Measurements from ENCODE around the gene GLUD1.
"Not testable (repeated sequence)": the region's sequence is repeated elsewhere in the genome, so short reads cannot be mapped to it uniquely, and the experiment has no call there.

Gene GLUD1

GRCh38 chr10:87094373-87095235 lies at the start of gene GLUD1, which contains the start of gene SHLD2:
Gene GLUD1, minus strand, starts transcription at chr10:87094843. Its CDS starts 74 bp downstream, at chr10:87094769.
Gene SHLD2, plus strand, starts transcription at chr10:87095206. Its CDS starts 56,149 bp downstream, at chr10:87151355.
- peak; percentile 94 for DNase-seq

GRCh38 chr10:87143109-87143418 lies 48.4 kb upstream of the GLUD1 start:
- DNase-seq, result not testable (repeated sequence)

- peak; percentile 20 for DNase-seq
Observed at GRCh38 chr10:87142230-87143108, 47.8 kb upstream of the GLUD1 start.

DNA sequence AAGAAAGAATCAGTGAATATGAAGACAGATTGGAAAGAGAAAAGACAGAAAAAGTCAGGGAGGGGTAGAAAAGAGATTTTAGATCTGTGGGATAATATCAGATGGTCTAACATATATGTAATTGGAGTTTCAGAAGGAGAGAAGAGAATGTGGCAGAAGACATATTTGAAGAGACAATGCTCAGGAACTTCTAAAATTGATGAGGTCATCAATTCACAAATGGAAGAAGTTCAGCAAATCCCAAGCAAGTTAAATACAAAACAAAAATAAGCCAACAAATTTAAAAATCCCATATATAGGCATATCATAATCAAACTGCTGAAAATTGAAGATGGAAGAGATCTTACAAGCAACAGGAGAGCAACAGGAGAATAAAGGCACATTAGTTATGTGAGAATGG lies 42.8 kb upstream of the GLUD1 start:
- not testable (repeated sequence) for DNase-seq

- DNase-seq, result not testable (repeated sequence)
Observed at GRCh38 chr10:87134440-87134839, 39.8 kb upstream of the GLUD1 start.

DNA sequence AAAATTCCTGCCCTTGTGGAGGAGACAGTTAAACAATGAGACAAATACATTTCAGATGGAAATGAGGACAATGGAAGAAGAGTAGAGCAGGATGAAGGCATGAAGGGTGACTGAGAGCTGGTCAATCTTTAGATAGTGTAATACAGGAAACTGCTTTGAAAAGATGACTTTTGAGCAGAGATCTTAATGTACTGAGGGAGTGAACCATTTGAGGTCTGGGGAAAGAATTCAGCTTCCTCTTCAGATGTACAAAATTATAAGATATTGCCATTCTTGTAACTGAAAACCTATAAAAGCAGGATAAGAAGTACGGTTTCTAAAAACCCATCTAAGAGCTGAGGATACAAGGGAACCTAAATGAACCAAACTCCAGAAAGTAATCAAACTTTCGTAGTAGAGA lies 39.3 kb upstream of the GLUD1 start:
- DNase-seq, result not testable (repeated sequence)

DNA sequence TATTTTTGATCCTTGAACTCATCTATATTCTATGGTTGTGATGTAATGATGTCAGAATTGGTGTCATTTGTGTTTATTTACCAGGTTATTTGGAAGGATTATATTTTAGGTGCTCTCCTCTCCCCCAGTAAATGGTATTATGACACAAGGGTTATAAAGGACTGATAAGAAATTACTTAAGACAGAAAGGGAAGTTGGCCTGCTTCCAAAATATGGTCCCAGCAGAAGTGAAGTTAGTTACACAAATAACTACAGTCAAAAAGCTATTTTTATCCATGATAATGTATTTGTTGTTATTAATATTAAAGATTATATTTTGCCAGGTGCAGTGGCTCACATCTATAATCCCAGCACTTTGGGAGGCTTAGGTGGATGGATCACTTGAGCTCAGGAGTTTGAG lies 37.5 kb upstream of the GLUD1 start:
- not testable (repeated sequence) for DNase-seq

- DNase-seq, result not testable (repeated sequence)
Observed at GRCh38 chr10:87127607-87128156, 33.0 kb upstream of the GLUD1 start.

GRCh38 chr10:87127048-87127447 lies 32.4 kb upstream of the GLUD1 start:
- DNase-seq, result not testable (repeated sequence)

- DNase-seq, result not testable (repeated sequence)
Observed at GRCh38 chr10:87123351-87123750, 28.7 kb upstream of the GLUD1 start.

- not testable (repeated sequence) for DNase-seq
Observed at GRCh38 chr10:87119029-87119428, 24.4 kb upstream of the GLUD1 start.

DNA sequence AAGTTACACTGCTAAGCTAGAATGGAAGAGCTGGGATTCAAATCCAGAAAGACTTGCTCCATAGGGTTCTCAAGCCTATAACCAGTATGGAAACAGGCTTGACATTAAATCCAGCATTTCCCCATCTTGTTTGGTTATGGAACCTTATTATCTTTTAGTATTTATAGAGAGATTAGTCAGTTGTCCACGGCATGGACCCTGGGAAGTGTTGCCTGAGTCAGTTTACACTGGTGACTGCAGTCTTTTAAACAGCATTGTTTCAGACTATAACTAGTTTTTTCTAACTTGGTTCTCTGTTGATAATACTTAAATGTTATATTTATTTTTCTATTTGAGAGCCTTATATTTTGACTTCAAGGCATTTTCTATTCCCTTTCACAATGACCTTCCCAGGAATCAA lies 23.5 kb upstream of the GLUD1 start:
- DNase-seq, result not testable (repeated sequence)

DNA sequence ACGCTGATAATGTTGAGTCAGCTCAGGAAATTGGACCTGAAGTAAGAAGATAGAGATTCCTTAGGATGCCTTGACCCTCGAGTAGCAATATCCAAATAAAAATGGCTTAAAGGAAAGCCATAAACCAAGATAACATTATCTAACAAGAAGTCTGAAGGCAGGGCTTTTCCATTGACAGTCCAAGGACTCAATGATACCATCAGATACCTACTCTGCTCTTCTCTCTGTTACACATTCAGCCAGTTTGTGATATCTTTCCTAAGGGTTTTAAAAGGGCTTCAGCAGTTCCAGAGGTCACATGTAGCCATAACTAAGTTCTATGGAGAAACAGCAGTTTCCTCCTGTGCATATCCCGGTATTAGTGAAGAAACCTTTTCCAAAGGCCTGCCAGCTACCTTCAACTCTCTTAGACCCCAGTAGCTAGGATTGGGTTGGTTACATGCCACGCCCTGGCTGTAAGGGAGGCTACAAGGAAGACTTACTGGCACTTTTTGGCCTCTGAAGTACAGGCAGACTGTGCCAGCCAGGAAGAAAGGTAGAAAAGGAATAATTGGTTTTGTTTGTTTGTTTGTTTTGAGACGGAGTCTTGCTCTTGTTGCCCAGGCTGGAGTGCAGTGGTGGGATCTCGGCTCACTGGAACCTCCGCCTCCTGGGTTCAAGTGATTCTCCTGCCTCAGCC lies 10.9 kb upstream of the GLUD1 start:
- DNase-seq, result no peak

DNA sequence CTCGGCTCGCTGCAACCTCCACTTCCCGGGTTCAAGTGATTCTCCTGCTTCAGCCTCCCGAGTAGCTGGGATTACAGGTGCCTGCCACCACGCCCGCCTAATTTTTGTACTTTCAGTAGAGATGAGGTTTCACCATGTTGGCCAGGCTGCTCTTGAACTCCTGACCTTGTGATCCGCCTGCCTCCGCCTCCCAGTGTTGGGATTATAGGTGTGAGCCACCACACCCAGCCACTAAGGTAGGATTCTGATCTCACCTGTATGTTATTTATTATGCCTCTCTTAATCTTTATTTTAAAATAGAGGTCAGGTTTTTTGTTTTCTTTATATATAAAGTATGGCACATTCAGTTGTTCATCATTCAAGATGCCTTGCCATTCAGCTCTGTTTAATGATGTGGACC lies 10.1 kb upstream of the GLUD1 start:
- DNase-seq, result not testable (repeated sequence)

GRCh38 chr10:87101996-87102395 lies 7.4 kb upstream of the GLUD1 start:
- no peak for DNase-seq

DNA sequence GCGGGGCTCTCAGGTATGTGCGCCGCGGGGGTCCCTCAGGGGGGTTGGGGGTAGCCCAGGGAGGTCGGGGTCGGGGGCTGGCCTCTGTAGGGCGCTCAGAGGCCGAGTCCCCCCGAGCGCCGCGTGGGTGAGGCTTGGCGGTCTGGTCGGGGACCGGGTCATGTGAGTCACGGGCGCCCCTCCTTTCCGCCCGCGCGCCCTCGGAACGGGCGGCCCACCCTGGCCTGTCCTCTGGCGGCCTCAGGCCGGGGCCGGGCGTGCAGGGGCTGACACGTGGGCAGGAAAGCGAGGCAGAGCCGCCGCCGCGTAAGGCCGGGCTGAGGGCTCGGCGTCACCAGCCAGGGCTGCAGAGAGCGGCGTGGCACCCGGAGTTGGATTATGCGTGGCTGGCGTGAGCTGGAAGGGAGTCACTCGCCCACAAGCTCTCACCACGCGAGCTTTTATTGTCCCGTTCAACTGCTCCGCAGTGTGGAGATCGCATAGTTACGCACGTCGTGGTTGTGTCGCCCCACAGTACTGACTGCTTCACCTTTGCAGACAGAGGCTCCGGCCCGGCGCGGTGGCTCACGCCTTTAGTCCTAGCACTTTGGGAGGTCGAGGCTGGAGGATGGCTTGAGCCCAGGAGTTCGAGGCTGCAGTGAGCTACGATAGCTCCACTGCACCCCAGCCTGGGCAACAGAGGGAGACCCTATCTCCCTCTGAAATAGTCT lies 748 bp upstream of the GLUD1 start:
- DNase-seq, result peak; percentile 89

GRCh38 chr10:87093632-87094372 lies 841 bp downstream of the GLUD1 start:
- peak; percentile 76 for DNase-seq

DNA sequence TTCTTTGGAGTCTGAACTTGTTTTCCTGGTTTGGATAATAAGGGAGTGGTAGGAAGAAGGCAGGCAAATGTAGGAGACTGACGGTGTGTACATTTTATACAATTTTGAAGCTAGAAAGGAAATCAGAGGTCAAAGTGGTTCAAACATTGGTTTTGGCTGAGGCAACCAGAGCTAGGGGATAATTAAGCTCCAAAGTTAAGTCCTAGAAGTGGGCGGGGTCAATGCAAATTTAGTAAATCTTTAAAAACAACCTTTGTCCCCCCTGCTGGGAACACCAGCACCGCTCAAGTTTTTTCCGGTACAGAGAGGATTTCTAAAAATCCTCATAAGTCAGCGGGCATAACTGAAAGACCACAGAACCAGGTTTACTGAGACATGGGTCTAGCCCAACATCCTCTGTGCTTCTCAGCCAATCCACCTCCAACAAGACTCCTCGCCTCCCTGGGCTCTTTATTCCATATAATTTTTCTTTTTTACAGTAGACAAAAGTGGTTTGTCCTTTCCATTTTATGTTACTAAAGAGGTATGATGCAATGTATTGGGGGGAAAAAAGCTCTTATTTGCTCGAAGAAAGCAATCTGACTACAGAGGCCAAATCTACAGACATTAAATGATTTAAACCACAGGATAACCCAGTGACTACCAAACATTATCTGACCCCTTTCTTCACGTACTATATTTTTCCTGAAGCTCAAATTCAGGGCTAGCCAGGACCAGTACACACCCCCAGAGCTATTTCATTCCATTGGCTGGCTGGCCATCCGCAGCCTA lies 1.6 kb downstream of the GLUD1 start:
- DNase-seq, result peak; percentile 27

DNA sequence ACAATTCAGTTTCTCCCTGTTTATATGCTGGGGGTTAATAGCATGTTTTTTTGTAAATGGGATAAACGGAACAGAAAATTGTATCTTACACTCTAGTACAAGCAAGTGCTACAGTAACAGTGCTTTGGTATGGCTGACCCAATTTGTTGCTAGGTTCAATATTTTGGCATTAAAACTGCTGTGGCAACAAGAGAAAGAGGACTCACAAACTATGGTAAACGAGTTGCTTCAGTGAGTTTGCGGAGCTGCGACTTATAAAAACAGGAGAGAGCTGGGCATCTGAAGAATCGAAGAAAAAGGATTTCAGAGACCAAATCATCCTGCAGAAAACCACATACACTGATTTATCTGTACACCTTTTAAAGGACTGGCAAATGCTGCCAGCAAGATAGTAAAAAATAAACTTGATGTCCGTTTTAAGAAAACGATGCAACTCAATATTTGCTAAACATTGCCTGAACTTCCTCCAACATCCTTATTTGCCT lies 2.2 kb downstream of the GLUD1 start:
- no peak for DNase-seq

DNA sequence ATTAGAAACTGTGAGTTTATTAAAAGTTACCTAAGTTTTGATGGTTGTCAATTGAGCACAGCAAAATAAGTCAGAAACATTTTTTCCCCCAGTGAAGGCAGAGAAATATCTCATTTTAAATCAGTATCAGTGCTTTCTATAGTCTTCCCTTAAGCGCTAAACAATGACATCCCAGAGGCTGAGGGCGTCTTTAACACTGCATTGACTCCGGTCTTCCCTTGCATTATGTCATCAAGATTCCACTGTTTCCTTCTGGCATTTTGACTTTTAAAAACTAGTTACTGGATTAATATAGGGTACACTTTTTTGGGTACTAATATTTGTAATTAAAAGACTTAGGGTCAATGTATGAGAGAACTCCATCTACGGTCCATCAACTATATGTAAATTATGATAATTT lies 3.9 kb downstream of the GLUD1 start:
- DNase-seq, result no peak
